Upper lobe of right lung (tissue), 1 donor: Measurements from ENCODE around the gene NOS2. TPM values are rescaled to one million over a fixed set of nuclear protein-coding genes. Genes with fewer than 3 reads are reported as not detected.
"Not testable (repeated sequence)": the region's sequence is repeated elsewhere in the genome, so short reads cannot be mapped to it uniquely, and the experiment has no call there.

ENCODE experiments used
- ATAC-seq: fragments of 200-7000 bp; cut with Tn5 transposase; one replicate; pipeline ENCODE4 v1.9.1; 2020; ENCODE audit warnings: mild to moderate bottlenecking, moderate library complexity
- DNase-seq: peaks from one replicate; pipeline ENCODE4 v3.0.0-alpha.2; 2020
- H3K27ac ChIP-seq: fragments of 200-600 bp; one replicate; pipeline ENCODE4 v1.8.0; 2022
- H3K27me3 ChIP-seq: fragments of 200-600 bp; one replicate; pipeline ENCODE4 v1.8.0; 2022; ENCODE audit warnings: mild to moderate bottlenecking
- H3K36me3 ChIP-seq: fragments of 200-600 bp; one replicate; pipeline ENCODE4 v1.8.0; 2022
- H3K4me1 ChIP-seq: fragments of 200-600 bp; one replicate; pipeline ENCODE4 v1.8.0; 2022
- H3K4me3 ChIP-seq: fragments of 200-600 bp; one replicate; pipeline ENCODE4 v1.8.0; 2022; ENCODE audit warnings: mild to moderate bottlenecking
- H3K9me3 ChIP-seq: fragments of 200-600 bp; one replicate; pipeline ENCODE4 v1.8.0; 2022
- CTCF ChIP-seq: fragments of 200-600 bp; IDR thresholded peaks from one replicate; pipeline ENCODE4 v1.8.0; 2022; ENCODE audit warnings: antibody characterized with exemption
- intact Hi-C: fragments of 100-400 bp; cut with DNase I; formaldehyde crosslinking; loops from one replicate; pipeline ENCODE4 v1.11.0; 2022
- total RNA-seq: library from RNA; stranded (reverse); fragmentation: NEBNext Ultra II Directional; extraction: Animal tissue kit (Norgen Biotek cat#: 25700); gene quantifications from one replicate; pipeline ENCODE4 v1.2.1, GENCODE V29; 2021
- donor health status: DM: no; HTN: yes; CAD: no; lungs with severe emphysema.

Gene NOS2
- total RNA-seq, 1 donor from 2014 or later: 0.55 TPM

GRCh38 chr17:27765353-27765752 is 35.0 kb downstream of the NOS2 start:
- no peak for TF ChIP-seq CTCF
- DNase-seq (no peak), ATAC-seq (no peak)
- Histone ChIP-seq H3K9me3 (no peaks in the 10 kb centered on the region), H3K4me3 (no peak overlapping the region), H3K36me3 (no peaks in the 10 kb centered on the region), H3K27ac (no peak overlapping the region), H3K4me1 (no peaks in the 10 kb centered on the region), H3K27me3 (no peaks in the 10 kb centered on the region)
- intact Hi-C loops: no loop called here

GRCh38 chr17:27764589-27764988 is 35.7 kb downstream of the NOS2 start:
- intact Hi-C loops: no loop called here

GRCh38 chr17:27762527-27763305 is 37.6 kb downstream of the NOS2 start:
- no peaks in the 10 kb centered on the region for H3K27me3 ChIP-seq
- TF ChIP-seq CTCF: no peak
- intact Hi-C loops: no loop called here
- no peaks in the 10 kb centered on the region for H3K9me3 ChIP-seq
- ATAC-seq (no peak), DNase-seq (no peak)
- H3K36me3 ChIP-seq: no peaks in the 10 kb centered on the region
- H3K4me1 ChIP-seq: no peaks in the 10 kb centered on the region
- H3K4me3 ChIP-seq: no peak overlapping the region
- no peak overlapping the region for H3K27ac ChIP-seq

More at GRCh38 chr17:27764589-27764988, 35.7 kb downstream of the NOS2 start:
- no peaks in the 10 kb centered on the region for H3K4me1 ChIP-seq
- no peak for DNase-seq
- no peaks in the 10 kb centered on the region for H3K36me3 ChIP-seq
- no peak for TF ChIP-seq CTCF
- no peak for ATAC-seq
- no peak overlapping the region for H3K4me3 ChIP-seq
- H3K9me3 ChIP-seq: no peaks in the 10 kb centered on the region
- H3K27ac ChIP-seq: no peak overlapping the region
- H3K27me3 ChIP-seq: no peaks in the 10 kb centered on the region

- H3K4me1 ChIP-seq, H3K4me3 ChIP-seq, DNase-seq, H3K27ac ChIP-seq, ATAC-seq, H3K27me3 ChIP-seq, H3K36me3 ChIP-seq, intact Hi-C loops, H3K9me3 ChIP-seq: not testable (repeated sequence)
Observed at GRCh38 chr17:27760931-27761330, 39.4 kb downstream of the NOS2 start.

- Histone ChIP-seq H3K27ac (no peak overlapping the region), H3K27me3 (no peaks in the 10 kb centered on the region), H3K36me3 (no peaks in the 10 kb centered on the region), H3K4me1 (no peaks in the 10 kb centered on the region), H3K9me3 (no peaks in the 10 kb centered on the region), H3K4me3 (no peak overlapping the region)
- ATAC-seq (peak; percentile 73), DNase-seq (peak; percentile 86)
- intact Hi-C loops: no loop called here
- TF ChIP-seq CTCF: peak; percentile 94
Observed at GRCh38 chr17:27760069-27760885, 40.1 kb downstream of the NOS2 start.

- Histone ChIP-seq H3K9me3 (no peaks in the 10 kb centered on the region), H3K4me1 (no peaks in the 10 kb centered on the region), H3K36me3 (no peaks in the 10 kb centered on the region), H3K27me3 (no peaks in the 10 kb centered on the region), H3K27ac (no peak overlapping the region), H3K4me3 (no peak overlapping the region)
- DNase-seq: no peak
- intact Hi-C loops: loop anchor here (10.0 kb wide), 1 partner anchor 85 kb away; no protein-coding TSS in a partner anchor
- no peak for TF ChIP-seq CTCF
- ATAC-seq: no peak
Observed at GRCh38 chr17:27759528-27759927, 40.8 kb downstream of the NOS2 start.
